Skeletal muscle satellite cell (primary cell): ENCODE results near the gene FASTK.

Experiments used
- H3K27me3 ChIP-seq: 2 replicates; pipeline ENCODE4 v1.7.0; 2013; ENCODE audit warnings: low read length; ENCODE audit not compliant: control insufficient read depth, insufficient read depth
- H3K36me3 ChIP-seq: 2 replicates; pipeline ENCODE4 v1.7.0; 2013; ENCODE audit warnings: mild to moderate bottlenecking, control low read depth, low read length; ENCODE audit not compliant: insufficient read depth
- H3K4me1 ChIP-seq: 2 replicates; pipeline ENCODE4 v1.7.0; 2013; ENCODE audit warnings: low read length; ENCODE audit not compliant: control insufficient read depth, insufficient read depth
- H3K4me2 ChIP-seq: 2 replicates; pipeline ENCODE4 v1.7.0; 2013; ENCODE audit warnings: mild to moderate bottlenecking, low read length
- H3K4me3 ChIP-seq: 2 replicates; pipeline ENCODE4 v1.7.0; 2013; ENCODE audit warnings: low read length
- H3K9ac ChIP-seq: 2 replicates; pipeline ENCODE4 v1.7.0; 2013; ENCODE audit warnings: mild to moderate bottlenecking, low read depth, low read length, moderate library complexity
- H3K9me3 ChIP-seq: replicated peaks from 2 replicates; pipeline ENCODE4 v1.7.0; 2013; ENCODE audit warnings: mild to moderate bottlenecking, control low read depth, low read length

FASTK gene

GRCh38 chr7:151091988-151092387, 11.4 kb upstream of the FASTK start:
- Histone ChIP-seq H3K4me2 (no peak overlapping the region), H3K4me3 (no peak overlapping the region), H3K4me1 (peaks cover 45% of the 10 kb centered on the region), H3K9ac (no peak overlapping the region), H3K9me3 (no peaks in the 10 kb centered on the region), H3K27me3 (no peaks in the 10 kb centered on the region), H3K36me3 (peaks cover 16% of the 10 kb centered on the region)

GRCh38 chr7:151091431-151091830, 10.8 kb upstream of the FASTK start:
- H3K27me3 ChIP-seq, result no peaks in the 10 kb centered on the region
- H3K4me1 ChIP-seq, result peaks cover 45% of the 10 kb centered on the region
- H3K4me2 ChIP-seq, result no peak overlapping the region
- H3K9me3 ChIP-seq, result no peaks in the 10 kb centered on the region
- H3K36me3 ChIP-seq, result peaks cover 16% of the 10 kb centered on the region
- H3K4me3 ChIP-seq, result no peak overlapping the region
- H3K9ac ChIP-seq, result no peak overlapping the region

GRCh38 chr7:151091003-151091402, 10.4 kb upstream of the FASTK start:
- Histone ChIP-seq H3K4me1 (peaks cover 42% of the 10 kb centered on the region), H3K36me3 (peaks cover 16% of the 10 kb centered on the region), H3K4me3 (no peak overlapping the region), H3K9me3 (no peaks in the 10 kb centered on the region), H3K27me3 (no peaks in the 10 kb centered on the region), H3K9ac (no peak overlapping the region), H3K4me2 (no peak overlapping the region)

- H3K4me3 ChIP-seq, result peak overlapping the region; percentile 88
- no peaks in the 10 kb centered on the region for H3K27me3 ChIP-seq
- H3K9ac ChIP-seq, result peak overlapping the region; percentile 90
- H3K36me3 ChIP-seq, result peaks cover 16% of the 10 kb centered on the region
- no peaks in the 10 kb centered on the region for H3K9me3 ChIP-seq
- peak overlapping the region; percentile 100 for H3K4me2 ChIP-seq
- peaks cover 42% of the 10 kb centered on the region for H3K4me1 ChIP-seq
Measured at GRCh38 chr7:151089893-151090730, 9.5 kb upstream of the FASTK start.

- H3K4me2 ChIP-seq, result peak overlapping the region; percentile 100
- peak overlapping the region; percentile 90 for H3K9ac ChIP-seq
- H3K4me3 ChIP-seq, result peak overlapping the region; percentile 88
- no peaks in the 10 kb centered on the region for H3K9me3 ChIP-seq
- H3K4me1 ChIP-seq, result peaks cover 34% of the 10 kb centered on the region
- no peaks in the 10 kb centered on the region for H3K27me3 ChIP-seq
- peaks cover 16% of the 10 kb centered on the region for H3K36me3 ChIP-seq
Measured at GRCh38 chr7:151088856-151089699, 8.5 kb upstream of the FASTK start.

GRCh38 chr7:151088019-151088855, 7.6 kb upstream of the FASTK start:
- Histone ChIP-seq H3K36me3 (peaks cover 9% of the 10 kb centered on the region), H3K4me2 (peak overlapping the region; percentile 100), H3K4me1 (peaks cover 38% of the 10 kb centered on the region), H3K27me3 (no peaks in the 10 kb centered on the region), H3K9ac (peak overlapping the region; percentile 90), H3K4me3 (peak overlapping the region; percentile 88), H3K9me3 (no peaks in the 10 kb centered on the region)

GRCh38 chr7:151087245-151088018, 6.8 kb upstream of the FASTK start:
- peak overlapping the region; percentile 88 for H3K4me3 ChIP-seq
- H3K4me2 ChIP-seq, result peak overlapping the region; percentile 100
- peaks cover 9% of the 10 kb centered on the region for H3K36me3 ChIP-seq
- no peaks in the 10 kb centered on the region for H3K27me3 ChIP-seq
- no peaks in the 10 kb centered on the region for H3K9me3 ChIP-seq
- H3K4me1 ChIP-seq, result peaks cover 41% of the 10 kb centered on the region
- H3K9ac ChIP-seq, result peak overlapping the region; percentile 90

GRCh38 chr7:151086802-151087244, 6.2 kb upstream of the FASTK start:
- H3K4me2 ChIP-seq, result peak overlapping the region; percentile 100
- peaks cover 47% of the 10 kb centered on the region for H3K4me1 ChIP-seq
- H3K27me3 ChIP-seq, result no peaks in the 10 kb centered on the region
- H3K4me3 ChIP-seq, result peak overlapping the region; percentile 88
- peak overlapping the region; percentile 90 for H3K9ac ChIP-seq
- peaks cover 3% of the 10 kb centered on the region for H3K36me3 ChIP-seq
- no peaks in the 10 kb centered on the region for H3K9me3 ChIP-seq

GRCh38 chr7:151085691-151086620, 5.3 kb upstream of the FASTK start, which contains the start of gene AGAP3:
TSS of gene AGAP3 (plus strand) at chr7:151086475. CDS start at chr7:151086742, 267 bp downstream.
- H3K4me1 ChIP-seq, result peaks cover 56% of the 10 kb centered on the region
- no peaks in the 10 kb centered on the region for H3K9me3 ChIP-seq
- H3K4me2 ChIP-seq, result peak within 1 kb of the TSS; percentile 100
- no peaks in the 10 kb centered on the region for H3K36me3 ChIP-seq
- H3K27me3 ChIP-seq, result no peaks in the 10 kb centered on the region
- peak within 1 kb of the TSS; percentile 88 for H3K4me3 ChIP-seq
- H3K9ac ChIP-seq, result peak within 1 kb of the TSS; percentile 90

GRCh38 chr7:151085329-151085690, 4.7 kb upstream of the FASTK start:
- peaks cover 58% of the 10 kb centered on the region for H3K4me1 ChIP-seq
- no peaks in the 10 kb centered on the region for H3K36me3 ChIP-seq
- H3K4me2 ChIP-seq, result peak overlapping the region; percentile 82
- H3K27me3 ChIP-seq, result no peaks in the 10 kb centered on the region
- H3K9ac ChIP-seq, result peak overlapping the region; percentile 71
- peak overlapping the region; percentile 79 for H3K4me3 ChIP-seq
- no peaks in the 10 kb centered on the region for H3K9me3 ChIP-seq
